Activated T-cell treated with anti-CD3 and anti-CD28 coated beads for 4 hours (primary cell): ENCODE data around the gene BRWD1.

ENCODE experiments used
- DNase-seq: peaks from one replicate; pipeline ENCODE4 v3.0.0-alpha.2; 2020

Gene BRWD1

DNA sequence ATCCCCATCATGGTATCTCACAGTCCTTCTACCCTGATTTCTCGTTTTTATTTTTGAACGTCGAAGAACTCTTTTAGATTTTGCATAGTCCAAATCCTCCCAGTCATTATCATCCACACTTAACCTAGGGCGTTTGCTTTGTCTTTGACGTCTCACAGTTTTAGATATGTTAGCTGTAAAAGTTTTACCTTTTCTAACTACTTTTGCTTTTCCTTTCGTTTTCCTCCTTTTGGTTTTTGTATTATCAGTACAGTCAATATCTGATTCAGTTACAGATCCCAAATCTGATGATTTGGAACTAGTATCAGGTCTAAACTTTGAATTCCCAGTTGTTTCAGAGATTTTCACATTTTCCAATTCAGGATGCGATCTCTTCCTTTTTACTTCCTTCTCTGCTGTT lies 117.1 kb downstream of the BRWD1 start:
- DNase-seq, result no peak

DNA sequence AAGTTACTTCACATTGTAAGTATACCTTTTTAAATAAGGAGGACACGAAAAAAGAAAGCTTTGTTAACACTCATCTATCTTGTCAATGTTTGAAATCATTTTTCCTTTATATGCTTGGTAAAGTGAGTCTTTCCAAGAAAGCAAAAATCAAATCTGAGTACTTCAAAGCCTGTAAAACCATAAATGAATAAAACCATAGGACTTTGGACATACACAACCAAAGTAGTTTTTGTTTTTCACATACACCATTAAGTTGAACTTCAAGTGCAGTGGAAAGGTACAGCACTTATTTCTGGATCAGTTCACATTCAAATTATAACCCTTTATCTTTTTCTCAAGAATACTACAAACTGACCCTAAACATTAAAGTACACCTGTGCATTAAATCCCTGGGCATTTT lies 120.1 kb downstream of the BRWD1 start:
- no peak for DNase-seq

DNA sequence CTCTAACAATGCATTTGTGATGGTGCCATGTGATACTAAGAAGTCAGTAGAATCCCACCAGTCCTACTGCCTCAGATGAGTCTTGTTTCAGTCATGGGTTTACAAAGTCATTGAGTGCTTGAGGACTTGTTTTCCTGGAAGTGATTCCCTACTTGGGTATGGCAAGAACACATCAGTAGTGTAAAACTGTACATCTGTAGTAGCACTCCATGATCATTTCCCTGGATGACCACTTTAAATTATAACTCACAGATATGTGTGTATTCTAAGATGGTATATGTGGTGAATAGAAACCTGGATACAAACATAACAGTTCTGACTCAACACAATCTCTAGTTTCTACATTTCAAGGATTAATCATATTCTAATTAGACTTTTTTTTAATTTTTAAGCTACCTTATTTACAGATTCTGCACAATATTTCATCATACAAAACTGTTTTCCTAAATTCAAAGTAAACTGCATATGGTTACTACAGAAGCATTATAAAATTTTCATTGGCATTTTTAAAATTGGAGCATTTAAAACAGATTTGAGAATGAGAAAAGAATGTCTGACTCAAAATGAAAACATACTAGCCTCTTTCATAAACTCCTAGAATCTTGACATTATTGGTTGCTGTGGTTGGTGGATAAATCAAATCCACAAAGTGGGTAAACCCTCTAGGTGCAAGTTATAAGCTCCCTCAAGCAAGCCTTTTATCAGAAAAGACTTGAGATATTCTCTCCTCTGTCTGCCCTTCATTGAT lies 123.4 kb downstream of the BRWD1 start:
- no peak for DNase-seq

DNA sequence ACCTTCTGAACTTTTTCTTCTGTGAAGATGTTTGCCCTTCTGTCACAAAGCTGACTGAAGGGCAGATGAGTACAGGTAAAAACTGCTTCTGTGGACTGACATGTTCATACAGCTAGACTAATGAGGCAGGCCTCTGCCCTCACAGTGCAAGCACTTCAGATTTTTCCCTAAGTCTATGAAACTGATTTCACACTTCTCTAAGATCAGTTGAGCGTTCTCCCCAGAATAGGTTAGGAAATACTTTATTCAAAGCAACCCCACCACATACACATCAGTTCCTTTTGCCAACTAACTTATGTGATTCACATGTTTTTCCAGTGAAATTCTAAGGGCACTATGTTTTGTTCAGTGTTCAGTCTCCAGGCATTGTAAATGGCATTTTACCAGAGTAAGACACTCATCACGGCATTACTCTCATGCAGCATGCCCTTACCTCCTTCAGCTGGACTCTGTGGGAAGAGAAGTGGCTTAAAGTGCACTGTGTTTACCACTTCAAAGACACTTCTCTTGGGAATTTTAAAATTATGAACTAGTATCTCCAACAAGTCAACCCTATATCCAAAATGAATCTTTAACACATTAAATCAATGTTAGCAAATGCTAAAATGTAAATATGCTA lies 124.8 kb downstream of the BRWD1 start:
- DNase-seq, result no peak

DNA sequence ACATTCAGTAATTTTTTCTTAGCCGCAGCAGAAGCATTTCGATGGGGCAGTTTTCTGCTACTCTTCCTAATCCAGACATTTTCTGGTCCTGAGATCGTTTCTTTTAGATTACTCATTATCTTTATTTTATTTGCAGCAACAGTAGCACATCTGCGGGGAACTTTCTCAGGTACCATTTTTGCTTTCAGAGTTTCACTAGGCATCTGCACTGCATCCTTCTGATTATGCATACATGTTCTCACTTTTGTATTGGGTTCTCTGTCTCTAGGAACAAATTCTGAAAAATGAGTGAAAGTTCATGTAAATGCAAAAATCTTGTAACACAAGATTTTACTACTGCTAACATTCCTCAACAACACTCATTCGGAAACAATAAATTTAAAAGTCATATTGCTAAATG lies 126.3 kb downstream of the BRWD1 start:
- no peak for DNase-seq

DNA sequence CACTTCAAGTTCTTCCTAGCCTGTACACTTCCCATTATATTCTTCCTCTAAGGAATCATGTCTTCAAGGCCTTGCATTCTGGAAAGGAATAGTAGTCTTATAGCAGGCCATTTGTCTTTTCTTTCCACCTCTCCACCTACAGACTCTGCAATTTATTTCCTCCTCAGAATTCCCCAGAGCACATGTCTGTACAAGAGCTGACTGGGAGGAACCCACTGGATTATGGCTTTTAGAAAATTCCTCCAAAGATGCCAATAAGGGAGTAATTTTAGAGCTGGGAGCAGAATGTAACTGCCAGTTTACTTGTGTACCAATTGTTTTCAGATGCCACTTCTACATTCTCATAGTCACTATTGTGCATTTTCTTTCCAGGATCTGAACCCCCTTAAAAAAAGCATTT lies 126.8 kb downstream of the BRWD1 start:
- DNase-seq, result no peak

DNA sequence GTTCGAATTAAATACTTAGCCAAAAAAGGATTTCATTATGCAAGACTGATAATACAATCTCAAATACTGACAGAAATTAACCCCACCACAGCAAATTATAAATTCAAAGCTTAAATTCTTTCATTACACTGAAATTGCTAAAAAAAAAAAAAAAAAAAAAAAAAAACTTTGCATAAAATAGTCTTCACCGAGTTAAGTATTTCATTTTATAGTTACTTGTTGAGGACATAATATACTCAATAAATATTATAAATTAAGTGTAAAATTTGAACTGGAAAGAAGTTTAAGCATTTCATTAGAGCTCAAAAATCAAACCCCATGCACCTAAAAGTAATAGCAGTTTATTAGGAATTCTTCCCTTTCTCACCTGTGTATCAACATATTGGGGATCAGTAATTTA lies 128.3 kb downstream of the BRWD1 start:
- no peak for DNase-seq

DNA sequence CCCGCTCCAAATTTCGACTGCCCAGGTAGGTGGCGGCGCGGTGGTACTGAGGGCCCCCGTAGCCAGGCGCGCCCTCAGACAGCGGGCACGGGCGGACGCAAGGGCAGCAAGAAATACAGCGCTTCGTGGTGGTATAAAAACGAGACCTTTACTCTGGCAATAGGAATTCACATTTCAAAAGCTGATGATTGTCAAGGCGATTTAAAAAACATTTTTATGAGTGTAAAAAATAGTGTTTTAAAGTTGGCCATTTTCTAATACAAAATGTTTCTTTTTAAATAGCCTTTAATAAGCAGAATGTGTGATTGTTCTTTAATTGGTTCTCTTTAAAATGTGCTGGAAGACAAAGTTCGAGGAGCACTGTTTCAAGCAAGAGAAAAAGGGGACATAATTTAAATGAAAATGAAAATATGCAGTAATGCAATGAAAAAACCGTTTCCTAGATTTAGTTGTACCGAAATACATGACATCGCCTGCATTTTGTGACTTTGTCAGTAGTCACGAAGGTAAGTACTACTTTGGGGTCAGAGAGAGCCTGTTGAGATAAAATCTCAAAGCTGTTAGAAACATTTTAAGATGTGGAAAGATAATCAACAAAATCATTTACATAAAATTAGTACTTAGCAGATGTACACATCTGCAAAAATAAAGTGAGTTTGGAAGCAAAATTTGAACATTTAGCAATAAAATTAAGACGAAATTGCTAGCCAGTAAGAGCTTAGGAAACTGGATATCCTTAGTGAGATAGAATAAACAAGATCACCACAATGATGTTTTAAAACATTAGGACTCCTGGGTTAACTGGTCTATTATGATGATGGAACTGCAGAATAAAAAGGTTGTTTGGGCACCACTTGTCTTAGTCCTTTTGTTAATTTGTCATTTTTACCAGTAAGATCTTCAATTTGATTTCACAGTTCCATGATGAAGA lies 129.1 kb downstream of the BRWD1 start:
- DNase-seq, result no peak

DNA sequence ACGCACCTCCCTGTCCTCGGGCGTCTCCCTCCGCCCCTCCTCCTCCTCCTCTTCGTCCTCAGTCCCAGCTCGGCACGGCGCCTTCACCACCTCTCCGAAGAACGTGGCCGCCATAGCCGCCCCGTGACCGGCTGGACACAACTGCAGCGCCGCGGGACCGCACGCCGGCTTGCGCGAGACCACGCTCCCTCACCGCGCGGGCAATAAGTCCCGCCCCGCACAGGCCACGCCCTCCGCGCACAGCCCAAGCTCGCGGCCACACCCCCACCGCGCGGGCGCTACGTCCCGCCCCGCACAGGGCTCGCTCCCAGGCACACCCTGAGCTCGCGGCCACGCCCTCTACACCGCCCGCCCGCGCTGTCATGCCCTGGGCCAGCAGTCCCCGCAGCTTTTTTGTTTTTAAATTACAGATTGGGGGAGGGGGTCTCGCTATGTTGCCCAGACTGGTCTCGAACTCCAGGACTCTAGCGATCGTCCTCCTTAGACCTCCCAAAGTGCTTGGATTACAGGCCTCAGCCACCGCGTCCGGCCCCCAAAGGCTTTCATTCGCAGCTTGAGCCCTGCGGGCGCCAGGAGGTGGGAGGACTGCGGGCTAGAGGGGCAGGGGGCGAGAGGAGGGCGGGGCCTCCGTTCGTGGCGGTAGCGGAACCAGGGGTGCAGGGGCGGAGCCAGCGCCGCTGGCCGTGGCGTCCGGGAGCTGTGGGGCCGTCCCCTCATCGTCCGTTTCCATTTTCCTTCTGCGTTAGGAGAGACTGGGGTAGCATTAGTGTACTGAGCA lies 130.0 kb downstream of the BRWD1 start, which contains the start of gene PSMG1:
Gene PSMG1, minus strand, starts transcription at position 180 of the 778 bp plus-strand sequence. Its CDS starts 66 bp downstream, at position 114.
- peak; percentile 93 for DNase-seq

DNA sequence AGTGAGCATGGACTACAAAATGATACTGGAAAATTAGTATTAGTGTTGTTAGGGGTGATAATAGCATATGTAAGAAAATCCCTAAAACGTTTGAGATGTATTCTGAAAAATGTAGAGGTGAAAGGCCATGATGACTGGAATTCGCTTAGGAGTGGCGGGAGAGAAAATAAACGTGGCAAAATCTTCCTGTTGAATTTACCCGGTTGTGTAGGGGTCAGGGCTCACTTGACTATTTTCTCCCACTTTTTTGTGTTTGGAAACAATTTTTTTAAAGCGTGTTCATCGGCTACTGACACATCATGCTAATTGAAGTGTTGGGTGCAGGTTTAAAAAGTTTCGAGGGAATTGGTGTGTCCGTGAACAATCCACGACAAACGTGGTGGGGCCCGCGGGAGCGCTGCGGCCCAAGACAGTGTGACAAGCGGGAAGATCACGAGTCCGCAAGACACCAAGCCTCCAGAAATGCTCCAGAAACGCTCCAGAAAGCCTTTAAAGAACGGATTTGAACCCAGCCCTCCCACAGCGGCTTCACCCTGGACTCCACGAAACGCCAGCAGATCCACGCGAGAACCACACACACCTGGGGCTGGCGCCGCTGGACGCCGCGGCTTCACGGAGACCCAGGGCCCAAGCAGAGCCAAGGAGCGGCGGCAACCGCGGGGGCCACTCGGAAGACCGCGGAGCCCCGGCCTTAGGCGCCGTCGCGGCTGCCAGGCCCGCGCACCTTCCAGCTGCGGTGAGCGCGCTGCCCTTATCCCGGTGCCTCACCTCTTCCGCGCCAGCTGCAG lies 130.8 kb downstream of the BRWD1 start:
- DNase-seq, result peak; percentile 5

DNA sequence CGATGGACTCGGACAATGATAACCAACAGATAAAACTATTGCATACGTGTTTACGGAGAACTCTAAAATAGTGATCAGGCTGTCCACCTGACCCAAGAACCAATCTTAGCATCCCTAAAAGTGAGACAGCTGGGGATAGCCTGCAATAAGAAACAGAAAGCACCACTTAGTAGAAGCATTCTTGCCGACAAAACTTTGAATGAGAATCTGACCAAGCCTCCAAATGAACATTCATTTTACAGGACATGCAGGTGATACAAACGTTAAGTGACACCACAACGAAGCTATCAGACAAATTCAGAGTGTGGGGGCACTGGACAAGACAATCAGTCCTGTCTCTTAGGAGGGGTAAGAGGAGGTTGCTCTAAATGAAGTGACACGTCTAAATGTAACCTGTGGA lies 131.4 kb downstream of the BRWD1 start:
- no peak for DNase-seq

DNA sequence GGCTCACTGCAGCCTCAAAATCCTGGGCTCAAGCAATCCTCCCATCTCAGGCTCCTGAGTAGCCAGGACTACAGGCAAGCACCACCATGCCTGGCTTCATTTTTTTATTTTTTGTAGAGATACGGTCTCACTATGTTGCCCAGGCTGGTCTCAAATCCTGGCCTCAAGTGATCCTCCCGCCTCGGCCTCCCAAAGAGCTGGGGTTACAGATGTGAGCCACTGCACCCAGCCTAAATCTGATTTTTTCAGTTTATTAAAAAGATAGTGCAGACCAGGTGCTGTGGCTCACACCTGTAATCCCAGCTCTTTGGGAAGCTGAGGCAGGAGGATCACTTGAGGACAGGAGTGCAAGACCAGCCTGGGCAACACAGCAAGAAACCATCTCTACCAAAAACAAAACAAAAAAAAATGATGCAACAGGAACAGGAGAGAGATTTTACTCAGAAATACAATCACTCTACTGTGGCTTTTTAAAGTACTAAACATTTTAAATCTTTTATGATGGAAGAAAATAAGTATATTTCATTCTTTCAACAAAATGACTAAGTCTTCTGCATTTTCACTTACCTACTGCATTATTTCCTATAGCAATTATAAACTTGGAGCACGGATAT lies 132.1 kb downstream of the BRWD1 start:
- DNase-seq, result no peak

DNA sequence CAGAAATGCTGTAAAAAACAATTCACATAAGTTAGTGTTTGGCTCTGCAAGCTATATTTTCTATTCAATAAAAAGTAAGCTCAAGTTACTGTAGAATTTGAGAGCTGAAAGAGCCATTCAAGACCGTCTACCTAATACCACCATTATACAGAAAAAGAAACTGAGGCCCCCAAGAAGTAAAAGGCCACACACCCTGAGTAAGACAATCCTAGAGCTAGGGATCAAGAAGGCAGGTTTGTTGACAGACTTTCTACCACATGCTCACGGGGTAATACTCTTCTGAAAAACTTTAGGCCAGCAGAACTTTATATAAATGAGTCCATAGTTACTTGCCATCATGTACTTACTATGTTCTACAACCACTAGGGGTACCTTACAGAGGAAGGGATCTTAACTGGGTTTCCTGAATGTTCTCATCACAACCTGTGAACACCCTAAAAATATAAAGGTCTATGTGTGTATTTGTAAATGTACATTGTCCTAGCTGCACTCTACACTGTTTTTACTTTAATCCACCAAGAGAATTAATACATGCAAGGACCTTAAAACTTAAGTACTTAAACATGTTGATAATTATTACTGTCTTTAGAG lies 132.9 kb downstream of the BRWD1 start:
- no peak for DNase-seq

DNA sequence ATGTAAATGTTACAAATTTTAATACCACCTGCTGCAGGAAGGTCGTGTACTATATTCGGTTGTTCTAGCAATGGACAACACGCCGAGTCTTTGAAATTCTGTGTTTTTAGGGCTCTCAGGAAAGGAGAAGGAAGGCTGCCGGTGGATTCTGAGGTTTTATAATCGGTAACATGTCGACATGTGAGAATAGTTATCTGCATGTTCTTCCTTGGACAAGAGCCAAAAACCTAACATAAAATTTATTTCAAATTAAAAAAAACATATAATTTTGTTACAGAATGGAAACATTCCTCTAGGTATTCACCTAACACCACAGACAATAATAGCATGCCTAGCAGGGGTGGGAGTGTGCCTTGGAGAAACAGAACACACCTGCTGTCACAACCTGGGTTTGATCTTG lies 135.0 kb downstream of the BRWD1 start:
- DNase-seq, result no peak

DNA sequence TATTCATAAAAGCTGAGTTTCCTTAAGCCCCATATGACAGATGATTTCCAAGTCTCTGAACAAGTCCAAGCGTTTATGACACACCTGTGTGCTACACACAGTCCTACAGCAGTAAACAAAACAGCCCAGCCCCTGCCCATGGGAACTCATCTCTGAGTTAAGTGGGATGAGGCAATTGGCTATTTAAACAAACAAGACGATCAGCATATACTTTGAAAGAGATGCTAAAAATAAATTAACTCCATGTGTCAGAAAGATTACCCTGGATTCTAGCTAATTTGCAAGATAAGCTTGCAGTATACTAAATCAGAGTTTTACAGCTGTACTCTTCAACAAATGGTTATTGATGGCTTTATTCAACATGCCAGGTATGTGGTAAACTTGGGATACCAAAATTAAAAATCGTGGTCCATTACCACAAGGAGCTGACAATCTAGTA lies 137.1 kb downstream of the BRWD1 start:
- no peak for DNase-seq

DNA sequence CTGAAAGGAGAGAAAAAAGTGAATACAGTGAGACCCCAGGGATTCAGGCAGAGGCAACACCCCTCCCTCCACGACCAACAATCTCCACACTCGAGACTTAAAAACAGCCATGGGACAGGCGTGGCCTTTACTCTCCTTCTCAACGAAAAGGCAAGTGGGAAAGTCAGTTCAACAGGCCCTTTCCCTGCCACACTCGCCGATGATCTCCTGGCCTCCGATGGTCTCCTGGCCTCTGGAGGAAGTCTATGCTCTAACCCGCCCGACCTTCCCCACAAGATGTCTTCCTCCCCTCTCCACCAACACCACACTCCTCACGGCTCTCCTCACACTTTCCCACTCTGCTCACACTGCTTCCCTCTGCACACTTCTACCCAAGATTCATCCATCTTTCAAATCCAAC lies 137.8 kb downstream of the BRWD1 start:
- DNase-seq, result no peak

DNA sequence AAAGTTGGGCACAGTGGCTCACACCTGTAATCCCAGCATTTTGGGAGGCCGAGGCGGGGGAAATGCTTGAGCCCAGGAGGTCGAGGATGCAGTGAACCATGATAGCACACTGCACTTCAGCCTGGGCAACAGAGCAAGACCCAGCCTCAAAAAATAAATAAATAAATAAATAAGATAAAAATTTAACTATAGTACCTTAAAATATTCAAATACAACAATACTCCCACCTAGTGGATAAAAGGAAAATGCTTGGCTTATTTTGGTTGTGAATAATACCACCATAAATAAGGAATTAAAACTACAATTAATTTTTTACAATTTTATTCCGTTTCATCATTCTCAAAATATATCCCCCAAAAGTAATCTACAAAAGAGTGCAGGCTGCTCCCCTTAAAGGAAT lies 138.3 kb downstream of the BRWD1 start:
- DNase-seq, result no peak

DNA sequence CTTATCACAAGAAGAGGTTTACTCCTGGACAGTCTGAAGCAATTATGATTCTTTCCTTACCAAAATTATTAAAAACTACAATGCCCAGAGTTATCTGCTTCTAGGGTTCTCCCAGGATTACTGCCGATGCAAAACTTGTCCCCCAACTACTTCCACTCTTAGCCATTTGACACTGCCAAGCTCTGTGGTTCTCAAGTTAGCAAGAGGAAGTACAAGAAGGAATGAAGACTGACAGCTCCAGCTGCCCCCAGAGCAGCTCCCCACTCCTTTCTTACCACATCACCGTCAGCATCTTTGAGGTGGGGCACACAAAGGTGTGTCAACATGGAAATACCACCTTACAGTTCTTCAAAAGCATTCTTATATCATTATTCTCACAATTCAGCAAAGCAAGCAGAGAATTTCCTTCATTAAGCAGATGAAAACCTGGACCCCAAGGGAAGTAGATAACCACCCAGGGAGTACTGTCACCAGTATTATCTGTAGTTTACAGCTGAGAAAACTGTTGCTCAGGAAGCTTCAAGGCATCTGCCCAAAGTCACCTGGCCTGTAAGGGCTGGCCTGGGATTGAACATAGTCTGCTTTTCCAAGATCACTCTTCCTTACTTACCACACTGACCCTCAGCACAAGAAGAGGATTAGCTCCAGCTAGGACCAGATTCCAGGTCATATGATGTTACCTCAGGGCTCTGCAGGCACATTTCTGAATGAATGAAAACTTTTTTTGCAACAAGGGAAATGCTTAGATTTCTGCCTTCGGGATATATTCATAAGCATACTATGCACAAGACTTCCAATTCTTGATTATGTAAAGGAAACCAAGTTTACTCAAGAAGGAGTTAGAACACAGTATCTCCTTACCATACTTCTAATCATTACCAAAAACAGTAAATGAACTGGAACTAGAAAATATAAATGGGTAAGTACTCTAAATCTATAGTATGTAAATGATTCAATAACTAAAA lies 139.4 kb downstream of the BRWD1 start:
- DNase-seq, result no peak

DNA sequence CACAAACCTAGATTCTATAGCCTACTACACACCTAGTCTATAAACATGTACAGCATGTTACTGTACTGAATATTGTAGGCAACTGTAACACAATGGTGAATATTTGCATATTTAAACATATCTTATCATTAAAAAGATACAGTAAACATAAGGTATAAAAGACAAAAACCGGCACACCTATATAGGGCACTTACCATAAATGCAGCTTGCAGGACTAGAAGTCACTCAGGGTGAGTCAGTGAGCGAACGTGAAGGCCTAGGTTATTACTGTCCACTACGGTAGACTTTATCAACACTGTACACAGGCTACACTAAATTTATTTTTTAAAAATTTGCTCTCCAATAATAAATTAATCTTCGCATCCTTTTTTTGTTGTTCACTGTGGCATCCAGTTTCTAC lies 143.5 kb downstream of the BRWD1 start:
- DNase-seq, result no peak

DNA sequence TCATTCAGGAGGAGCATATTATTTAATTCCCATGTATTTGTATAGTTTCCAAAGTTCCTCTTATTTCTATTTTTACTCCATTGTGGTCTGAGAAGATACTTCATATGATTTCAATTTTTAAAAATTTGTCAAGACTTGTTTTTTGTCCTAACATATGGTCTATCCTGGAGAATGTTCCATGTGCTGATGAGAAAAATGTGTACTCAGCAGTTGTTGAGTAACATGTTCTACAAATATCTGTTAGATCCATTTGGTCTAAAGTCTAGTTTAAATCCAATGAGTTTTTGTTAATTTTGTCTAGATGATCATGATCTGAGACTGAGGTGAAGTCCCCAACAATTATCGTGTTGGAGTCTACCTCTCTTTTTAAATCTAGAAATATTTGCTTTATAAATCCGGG lies 144.6 kb downstream of the BRWD1 start:
- DNase-seq, result no peak
